ENCODE measurements around the gene THSD7A. TPM values are rescaled to one million over a fixed set of nuclear protein-coding genes. Genes with fewer than 3 reads are reported as not detected.

The THSD7A gene
- total RNA-seq, 1 experiment from 2014 or later, result 0.68 TPM

- Mint-ChIP-seq H3K9me3 (peaks cover 12% of the 10 kb centered on the region), H3K4me3 (no peak overlapping the region), H3K27ac (no peak overlapping the region), H3K36me3 (peaks cover 6% of the 10 kb centered on the region), H3K4me1 (peaks cover 23% of the 10 kb centered on the region), H3K27me3 (ENCODE audit: low read depth) (peaks cover 16% of the 10 kb centered on the region)
- DNase-seq (ENCODE audit: low spot score), result no peak
- POLR2A ChIA-PET, result no interaction called here
- TF ChIP-seq RELA (CRISPR knock-in tag; IDR thresholded peaks at IDR 0.05; ENCODE audit: borderline replicate concordance), result no peak
- no peak for TF ChIP-seq USF2 (CRISPR knock-in tag; IDR thresholded peaks at IDR 0.05)
- TF ChIP-seq ATF3 (CRISPR knock-in tag; conservative IDR thresholded peaks at IDR 0.05), result no peak
- no peak for TF ChIP-seq ESRRA (CRISPR knock-in tag; IDR thresholded peaks at IDR 0.05; ENCODE audit: borderline replicate concordance)
- TF ChIP-seq IRF2 (CRISPR knock-in tag; IDR thresholded peaks at IDR 0.05; ENCODE audit: borderline replicate concordance, low read depth), result no peak
- TF ChIP-seq SMAD4 (CRISPR knock-in tag; IDR thresholded peaks at IDR 0.05), result no peak
- no peak for TF ChIP-seq RORB (CRISPR knock-in tag; IDR thresholded peaks at IDR 0.05)
- no peak for TF ChIP-seq GTF2I (CRISPR knock-in tag; conservative IDR thresholded peaks at IDR 0.05)
- no peak for TF ChIP-seq ATF1 (CRISPR knock-in tag; IDR thresholded peaks at IDR 0.05)
- no peak for TF ChIP-seq JAZF1 (CRISPR knock-in tag; IDR thresholded peaks at IDR 0.05)
- no peak for TF ChIP-seq ZMAT4 (CRISPR knock-in tag; IDR thresholded peaks at IDR 0.05)
- TF ChIP-seq ZNF423 (CRISPR knock-in tag; IDR thresholded peaks at IDR 0.05), result no peak
- no peak for TF ChIP-seq NR3C1 (CRISPR knock-in tag; conservative IDR thresholded peaks at IDR 0.05; ENCODE audit: low read depth)
- TF ChIP-seq AFF4 (CRISPR knock-in tag; IDR thresholded peaks at IDR 0.05; ENCODE audit: borderline replicate concordance), result no peak
- no peak for TF ChIP-seq IRF1 (CRISPR knock-in tag; IDR thresholded peaks at IDR 0.05)
- TF ChIP-seq ZNF671 (CRISPR knock-in tag; IDR thresholded peaks at IDR 0.05), result no peak
- TF ChIP-seq ZSCAN18 (CRISPR knock-in tag; IDR thresholded peaks at IDR 0.05), result no peak
- no peak for TF ChIP-seq TEAD1 (CRISPR knock-in tag; IDR thresholded peaks at IDR 0.05)
- no peak for TF ChIP-seq FOXJ3 (CRISPR knock-in tag; IDR thresholded peaks at IDR 0.05; ENCODE audit: borderline replicate concordance)
- TF ChIP-seq TEAD4 (CRISPR knock-in tag; IDR thresholded peaks at IDR 0.05), result no peak
- no peak for ATAC-seq
- CTCF ChIA-PET, result interaction anchor here (1.5 kb wide), 1 partner anchor 487 kb away, joined by 5 read pairs; no protein-coding TSS in a partner anchor
Measured at GRCh38 chr7:11835260-11835659, 3.3 kb upstream of the THSD7A start.

GRCh38 chr7:11833431-11833830 lies 1.4 kb upstream of the THSD7A start:
- Mint-ChIP-seq H3K36me3 (peaks cover 6% of the 10 kb centered on the region), H3K27me3 (ENCODE audit: low read depth) (peaks cover 23% of the 10 kb centered on the region), H3K27ac (no peak overlapping the region), H3K4me1 (peaks cover 26% of the 10 kb centered on the region), H3K4me3 (no peak overlapping the region), H3K9me3 (peaks cover 12% of the 10 kb centered on the region)
- ATAC-seq (no peak), DNase-seq (ENCODE audit: low spot score) (no peak)
- ChIA-PET CTCF (interaction anchor here (1.2 to 1.5 kb wide), 3 partner anchors 222 to 656 kb away, joined by 3 to 4 read pairs (median 3); no protein-coding TSS in a partner anchor), POLR2A (no interaction called here)
- no peak for TF ChIP-seq TP53 (CRISPR knock-in tag; IDR thresholded peaks at IDR 0.05)
- TF ChIP-seq ZBTB43 (CRISPR knock-in tag; IDR thresholded peaks at IDR 0.05), result no peak
- TF ChIP-seq CREM (CRISPR knock-in tag; IDR thresholded peaks at IDR 0.05), result no peak
- TF ChIP-seq FOXK1 (CRISPR knock-in tag; IDR thresholded peaks at IDR 0.05), result no peak
- no peak for TF ChIP-seq ZSCAN18 (CRISPR knock-in tag; IDR thresholded peaks at IDR 0.05)
- no peak for TF ChIP-seq ATF1 (CRISPR knock-in tag; IDR thresholded peaks at IDR 0.05)
- TF ChIP-seq ZNF416 (CRISPR knock-in tag; IDR thresholded peaks at IDR 0.05), result no peak
- TF ChIP-seq IRF1 (CRISPR knock-in tag; IDR thresholded peaks at IDR 0.05), result no peak
- no peak for TF ChIP-seq FOXP1 (CRISPR knock-in tag; IDR thresholded peaks at IDR 0.05; ENCODE audit: borderline replicate concordance)
